ENCODE results near the gene GALNT10.

GALNT10 gene

DNA sequence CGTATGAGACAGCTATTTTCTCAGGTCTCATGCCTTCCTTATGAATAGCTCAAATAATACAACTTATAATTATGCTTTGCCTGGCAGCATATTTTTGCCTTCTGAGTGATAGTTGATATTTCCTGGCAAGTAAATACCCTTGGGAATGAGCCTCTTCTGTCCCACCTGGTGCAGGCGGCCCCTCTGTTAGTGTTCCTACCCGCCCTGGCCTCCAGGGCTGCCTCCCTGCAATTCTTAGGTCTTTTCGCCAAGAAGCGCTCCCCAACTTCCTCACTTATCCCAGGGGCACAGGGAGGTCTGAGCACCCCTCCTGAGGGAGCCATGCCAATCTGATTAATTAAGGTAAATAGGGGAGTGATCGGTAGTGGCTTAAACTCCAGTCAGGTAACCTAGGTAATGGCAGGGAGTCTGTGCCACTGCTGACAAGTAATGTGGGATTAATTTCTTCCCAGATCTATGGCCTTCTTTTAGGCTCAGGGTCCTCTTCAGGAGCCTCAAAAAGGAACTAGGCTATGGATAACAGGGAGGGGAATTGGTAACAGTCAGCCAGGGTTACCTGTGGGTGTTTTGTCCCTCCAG, 81.5 kb downstream of the GALNT10 start:
- H3K27me3 ChIP-seq (ENCODE audit: control insufficient read depth, low read length): no peaks in the 10 kb centered on the region
- TF ChIP-seq EZH2phosphoT487 (IDR thresholded peaks at IDR 0.05; ENCODE audit: borderline replicate concordance, low read length): no peak
- H3K9me2 ChIP-seq (replicated peaks; ENCODE audit: control insufficient read depth, low read length): no peaks in the 10 kb centered on the region
- H3K4me2 ChIP-seq (ENCODE audit: low read length): no peak overlapping the region
- no peaks in the 10 kb centered on the region for H3K79me2 ChIP-seq (ENCODE audit: control insufficient read depth, low read length)
- no peaks in the 10 kb centered on the region for H3K4me1 ChIP-seq (ENCODE audit: control insufficient read depth, low read length)
- H4K20me1 ChIP-seq (ENCODE audit: control insufficient read depth, insufficient read depth, low read depth, low read length): no peaks in the 10 kb centered on the region; the same call in 1 of the 2 replicates
- H3K27ac ChIP-seq (ENCODE audit: low read depth, low read length): no peak overlapping the region
- no peak overlapping the region for H3K4me3 ChIP-seq (ENCODE audit: low read length)
- H3F3A ChIP-seq (ENCODE audit: control insufficient read depth, insufficient read depth): no peaks in the 10 kb centered on the region
- no peaks in the 10 kb centered on the region for H3K9me3 ChIP-seq (ENCODE audit: control insufficient read depth, insufficient read depth, low read length)
- H3K36me3 ChIP-seq (ENCODE audit: control insufficient read depth, low read length): no peaks in the 10 kb centered on the region

DNA sequence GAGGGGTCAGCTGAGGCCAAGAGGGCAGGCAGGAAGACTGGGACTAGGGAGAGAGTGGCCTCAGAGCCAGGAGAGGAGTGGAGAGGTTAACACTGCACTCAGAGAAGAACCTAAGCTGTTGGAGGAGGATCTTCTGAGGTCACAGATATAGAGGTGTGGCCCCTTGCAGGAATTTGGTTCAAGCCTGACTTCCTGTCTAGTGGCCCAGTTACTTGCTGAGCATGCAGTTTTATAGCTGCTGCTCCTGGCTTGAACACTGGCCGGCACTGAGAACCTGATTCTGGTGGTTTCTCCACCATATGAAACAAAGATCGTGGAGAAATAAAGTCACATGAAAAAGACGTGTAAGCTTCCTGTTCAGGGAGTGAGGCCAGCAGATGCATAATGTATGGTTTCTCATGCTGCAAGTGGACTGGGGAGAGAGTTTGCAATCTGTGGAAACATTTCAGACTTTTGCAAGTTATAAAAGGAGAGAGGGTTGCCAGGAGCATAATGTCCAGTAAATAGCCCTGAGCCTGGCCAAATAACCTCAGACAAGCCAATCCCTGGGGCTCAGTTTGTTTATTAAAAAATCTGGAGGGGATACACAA, 82.6 kb downstream of the GALNT10 start:
- no peaks in the 10 kb centered on the region for H3K9me3 ChIP-seq (ENCODE audit: control insufficient read depth, insufficient read depth, low read length)
- no peaks in the 10 kb centered on the region for H3K4me1 ChIP-seq (ENCODE audit: control insufficient read depth, low read length)
- H3K36me3 ChIP-seq (ENCODE audit: control insufficient read depth, low read length): no peaks in the 10 kb centered on the region
- H3K4me3 ChIP-seq (ENCODE audit: low read length): no peak overlapping the region
- H3K4me2 ChIP-seq (ENCODE audit: low read length): no peak overlapping the region
- no peaks in the 10 kb centered on the region; the same call in 1 of the 2 replicates for H4K20me1 ChIP-seq (ENCODE audit: control insufficient read depth, insufficient read depth, low read depth, low read length)
- no peaks in the 10 kb centered on the region for H3F3A ChIP-seq (ENCODE audit: control insufficient read depth, insufficient read depth)
- H3K9me2 ChIP-seq (replicated peaks; ENCODE audit: control insufficient read depth, low read length): no peaks in the 10 kb centered on the region
- H3K79me2 ChIP-seq (ENCODE audit: control insufficient read depth, low read length): no peaks in the 10 kb centered on the region
- TF ChIP-seq CTCF (IDR thresholded peaks at IDR 0.05; ENCODE audit: low read depth, low read length, poor library complexity, severe bottlenecking) (no peak), EZH2phosphoT487 (IDR thresholded peaks at IDR 0.05; ENCODE audit: borderline replicate concordance, low read length) (no peak)
- no peak overlapping the region for H3K27ac ChIP-seq (ENCODE audit: low read depth, low read length)
- H3K27me3 ChIP-seq (ENCODE audit: control insufficient read depth, low read length): peaks cover 4% of the 10 kb centered on the region; the same call in 1 of the 2 replicates

DNA sequence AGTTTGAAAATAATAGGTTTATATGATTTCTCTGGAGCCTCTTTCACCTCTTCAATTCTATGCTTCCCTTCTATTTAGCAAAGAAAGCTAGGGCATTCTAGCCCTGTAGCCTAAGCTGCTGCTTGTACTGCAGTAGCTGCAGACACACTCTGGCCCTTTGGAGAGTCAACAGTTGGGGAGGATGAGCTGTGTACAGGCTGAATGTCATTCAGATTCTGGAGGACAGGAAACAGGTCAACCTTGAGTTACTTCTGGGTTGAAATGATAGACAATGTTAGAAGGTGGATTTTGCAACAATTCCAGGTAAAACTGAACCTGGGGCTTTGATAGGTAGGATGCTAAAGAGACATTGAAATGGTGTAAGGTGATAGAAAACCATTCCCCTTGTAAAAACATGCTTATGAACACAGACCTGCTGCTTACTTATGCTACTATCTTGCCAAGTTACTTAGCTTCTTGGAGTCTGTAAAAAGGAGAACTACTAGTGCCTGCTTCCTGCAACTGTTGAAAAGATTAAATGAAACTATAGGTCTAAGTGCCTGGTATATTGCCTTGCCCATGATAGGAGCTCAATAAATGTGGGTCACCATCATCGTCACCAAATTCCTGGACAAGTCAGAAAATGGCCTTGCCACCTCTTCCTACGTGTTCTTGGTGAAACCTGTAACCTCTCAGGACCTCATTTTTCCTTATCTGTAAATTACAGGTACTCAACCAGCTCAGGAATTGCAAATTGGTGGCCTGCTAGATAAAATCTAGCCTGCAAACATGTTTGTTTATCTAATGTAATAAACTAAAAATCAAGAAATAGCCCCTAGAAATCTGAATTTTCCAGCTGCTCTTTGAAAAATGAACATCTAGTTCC, 83.7 kb downstream of the GALNT10 start:
- Histone ChIP-seq H3K27me3 (ENCODE audit: control insufficient read depth, low read length) (peaks cover 4% of the 10 kb centered on the region; the same call in 1 of the 2 replicates), H3K27ac (ENCODE audit: low read depth, low read length) (no peak overlapping the region), H3K36me3 (ENCODE audit: control insufficient read depth, low read length) (no peaks in the 10 kb centered on the region), H4K20me1 (ENCODE audit: control insufficient read depth, insufficient read depth, low read depth, low read length) (no peaks in the 10 kb centered on the region; the same call in 1 of the 2 replicates), H3K79me2 (ENCODE audit: control insufficient read depth, low read length) (no peaks in the 10 kb centered on the region), H3K4me3 (ENCODE audit: low read length) (no peak overlapping the region), H3F3A (ENCODE audit: control insufficient read depth, insufficient read depth) (no peaks in the 10 kb centered on the region), H3K4me2 (ENCODE audit: low read length) (no peak overlapping the region), H3K9me2 (replicated peaks; ENCODE audit: control insufficient read depth, low read length) (no peaks in the 10 kb centered on the region), H3K9me3 (ENCODE audit: control insufficient read depth, insufficient read depth, low read length) (no peaks in the 10 kb centered on the region), H3K4me1 (ENCODE audit: control insufficient read depth, low read length) (no peaks in the 10 kb centered on the region)
- TF ChIP-seq CTCF (IDR thresholded peaks at IDR 0.05; ENCODE audit: low read depth, low read length, poor library complexity, severe bottlenecking): no peak
- no peak for TF ChIP-seq EZH2phosphoT487 (IDR thresholded peaks at IDR 0.05; ENCODE audit: borderline replicate concordance, low read length)
